ENCODE measurements around the gene ACER1.

DNA sequence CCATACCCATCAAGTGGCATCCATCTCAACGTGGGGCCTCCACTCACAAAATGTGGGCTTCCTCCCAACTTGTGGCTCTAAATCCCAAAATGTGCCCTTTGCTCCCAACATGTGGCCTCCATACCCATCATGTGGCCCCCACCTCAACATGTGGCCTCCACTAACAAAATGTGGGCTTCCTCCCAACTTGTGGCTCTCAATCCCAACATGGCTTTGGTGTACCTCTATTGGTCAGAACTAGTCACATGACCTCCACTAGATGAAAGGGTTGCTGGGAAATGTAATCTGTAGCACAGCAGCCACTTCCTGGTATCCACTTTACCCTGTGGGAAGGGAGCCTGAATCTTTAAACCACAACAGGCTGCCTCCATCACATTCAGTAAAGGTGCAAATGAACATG is 10.1 kb upstream of the ACER1 start:
- TF ChIP-seq, protein P1, sequence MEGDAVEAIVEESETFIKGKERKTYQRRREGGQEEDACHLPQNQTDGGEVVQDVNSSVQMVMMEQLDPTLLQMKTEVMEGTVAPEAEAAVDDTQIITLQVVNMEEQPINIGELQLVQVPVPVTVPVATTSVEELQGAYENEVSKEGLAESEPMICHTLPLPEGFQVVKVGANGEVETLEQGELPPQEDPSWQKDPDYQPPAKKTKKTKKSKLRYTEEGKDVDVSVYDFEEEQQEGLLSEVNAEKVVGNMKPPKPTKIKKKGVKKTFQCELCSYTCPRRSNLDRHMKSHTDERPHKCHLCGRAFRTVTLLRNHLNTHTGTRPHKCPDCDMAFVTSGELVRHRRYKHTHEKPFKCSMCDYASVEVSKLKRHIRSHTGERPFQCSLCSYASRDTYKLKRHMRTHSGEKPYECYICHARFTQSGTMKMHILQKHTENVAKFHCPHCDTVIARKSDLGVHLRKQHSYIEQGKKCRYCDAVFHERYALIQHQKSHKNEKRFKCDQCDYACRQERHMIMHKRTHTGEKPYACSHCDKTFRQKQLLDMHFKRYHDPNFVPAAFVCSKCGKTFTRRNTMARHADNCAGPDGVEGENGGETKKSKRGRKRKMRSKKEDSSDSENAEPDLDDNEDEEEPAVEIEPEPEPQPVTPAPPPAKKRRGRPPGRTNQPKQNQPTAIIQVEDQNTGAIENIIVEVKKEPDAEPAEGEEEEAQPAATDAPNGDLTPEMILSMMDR (IDR thresholded peaks at IDR 0.05; ENCODE audit: low read depth, low read length): no peak
- TF ChIP-seq EZH2phosphoT487 (IDR thresholded peaks at IDR 0.05; ENCODE audit: low read depth): no peak
